Coronary artery (tissue), 2 donors: ENCODE measurements around the gene ACADVL.

Experiments used
- DNase-seq: peaks from one replicate; pipeline ENCODE4 v3.0.0-alpha.2; 2017; ENCODE audit warnings: low spot score
- H3K27ac ChIP-seq, 2 donors: fragments of 200-600 bp; sonication (generic); one replicate each; pipeline ENCODE4 v1.5.1; 2016 to 2019
- H3K4me3 ChIP-seq: fragments of 200-600 bp; sonication (generic); 2 replicates; pipeline ENCODE4 v1.5.1; 2016; ENCODE audit warnings: mild to moderate bottlenecking, moderate library complexity
- TF ChIP-seq, protein P1 (sequence below): fragments of 200-600 bp; sonication (generic); IDR thresholded peaks from one replicate; pipeline ENCODE4 v1.5.1; 2019; ENCODE audit warnings: antibody characterized with exemption

ACADVL gene

DNA sequence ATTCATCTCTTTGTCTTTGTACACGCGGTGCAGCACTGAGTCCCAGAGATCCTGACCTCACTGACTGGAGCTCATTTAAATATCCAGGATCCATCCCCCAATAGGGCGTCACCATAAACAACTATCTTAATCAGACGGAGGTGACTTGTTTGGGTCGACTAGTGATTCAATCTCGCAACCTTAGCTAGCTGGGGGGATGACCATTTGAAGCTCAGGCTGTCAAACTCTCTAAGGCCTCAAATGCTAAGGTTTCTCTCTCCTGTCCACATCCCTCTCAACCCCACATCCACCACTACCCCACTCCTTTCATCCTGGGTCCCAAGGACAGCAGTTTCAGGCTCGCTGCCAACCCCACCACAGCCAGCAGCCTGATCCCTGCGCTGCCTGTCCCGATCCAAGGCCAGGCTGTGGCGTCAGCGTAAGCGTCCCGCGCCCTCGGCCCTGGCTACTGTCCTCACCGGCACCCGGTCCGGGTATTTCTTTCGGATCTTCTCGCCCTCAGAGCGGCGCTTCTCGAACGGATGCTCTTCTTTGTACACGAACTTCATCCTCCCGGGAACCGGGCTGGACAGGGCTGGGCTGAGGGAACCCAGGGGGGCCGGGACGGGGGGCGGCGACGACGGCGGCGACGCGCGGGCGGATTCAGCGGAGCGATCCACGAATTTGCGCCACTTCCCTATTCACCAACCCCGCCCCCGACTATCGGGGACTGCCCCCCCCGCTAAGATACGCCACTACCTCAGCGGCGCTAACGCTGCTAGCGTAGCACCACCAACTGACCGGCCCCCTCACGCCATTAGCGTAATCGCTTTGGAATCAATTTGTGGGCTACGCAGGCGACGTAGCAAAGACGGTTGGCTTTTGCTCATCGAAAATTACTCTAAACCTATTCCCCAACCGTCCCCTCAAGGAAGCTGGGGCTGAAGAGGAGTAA lies 22.3 kb downstream of the ACADVL start, which contains the start of gene GABARAP:
Gene GABARAP, minus strand, starts transcription at position 667 of the 934 bp plus-strand sequence. Its CDS starts 119 bp downstream, at position 548.
- TF ChIP-seq, protein P1, sequence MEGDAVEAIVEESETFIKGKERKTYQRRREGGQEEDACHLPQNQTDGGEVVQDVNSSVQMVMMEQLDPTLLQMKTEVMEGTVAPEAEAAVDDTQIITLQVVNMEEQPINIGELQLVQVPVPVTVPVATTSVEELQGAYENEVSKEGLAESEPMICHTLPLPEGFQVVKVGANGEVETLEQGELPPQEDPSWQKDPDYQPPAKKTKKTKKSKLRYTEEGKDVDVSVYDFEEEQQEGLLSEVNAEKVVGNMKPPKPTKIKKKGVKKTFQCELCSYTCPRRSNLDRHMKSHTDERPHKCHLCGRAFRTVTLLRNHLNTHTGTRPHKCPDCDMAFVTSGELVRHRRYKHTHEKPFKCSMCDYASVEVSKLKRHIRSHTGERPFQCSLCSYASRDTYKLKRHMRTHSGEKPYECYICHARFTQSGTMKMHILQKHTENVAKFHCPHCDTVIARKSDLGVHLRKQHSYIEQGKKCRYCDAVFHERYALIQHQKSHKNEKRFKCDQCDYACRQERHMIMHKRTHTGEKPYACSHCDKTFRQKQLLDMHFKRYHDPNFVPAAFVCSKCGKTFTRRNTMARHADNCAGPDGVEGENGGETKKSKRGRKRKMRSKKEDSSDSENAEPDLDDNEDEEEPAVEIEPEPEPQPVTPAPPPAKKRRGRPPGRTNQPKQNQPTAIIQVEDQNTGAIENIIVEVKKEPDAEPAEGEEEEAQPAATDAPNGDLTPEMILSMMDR = no peak
- peak within 1 kb of the TSS; percentile 99 to 100 for H3K27ac ChIP-seq
- peak; percentile 95 for DNase-seq

DNA sequence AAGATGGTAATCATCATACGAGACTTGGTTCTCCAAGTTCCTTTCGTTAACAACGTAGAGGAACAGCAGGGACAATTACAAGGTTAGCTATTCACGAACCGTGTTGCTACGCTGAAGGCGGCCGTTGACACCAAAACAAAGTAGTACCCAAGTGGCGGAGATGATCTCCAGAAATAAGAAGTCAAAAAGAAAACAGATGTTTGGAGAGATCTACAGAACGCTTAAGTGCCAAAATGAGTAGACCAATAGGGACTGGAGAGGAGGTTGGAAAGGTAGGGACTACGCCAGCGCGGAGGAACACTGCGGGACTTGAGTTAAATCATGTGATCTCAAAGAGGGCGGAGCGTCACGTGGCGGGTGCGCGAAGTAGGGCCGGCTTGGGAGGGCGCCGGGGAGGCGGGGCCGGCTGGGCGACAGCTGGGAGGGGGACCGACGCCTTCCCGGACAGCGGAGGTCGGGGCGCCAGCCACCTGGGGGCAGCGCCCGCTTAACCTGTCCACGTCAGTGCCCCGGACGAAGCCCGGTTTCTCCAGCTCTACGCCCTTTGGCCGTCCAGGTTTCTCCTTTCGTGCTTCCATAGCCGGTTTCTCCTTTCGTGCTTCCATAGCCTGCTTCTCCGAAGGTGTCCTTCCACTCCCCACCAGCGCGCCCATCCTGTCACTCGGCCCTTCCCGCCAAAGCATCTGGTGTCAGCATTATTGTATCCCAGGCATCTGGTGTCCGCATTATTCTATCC lies 23.1 kb downstream of the ACADVL start:
- DNase-seq = peak; percentile 96
- TF ChIP-seq, protein P1 = no peak
- Histone ChIP-seq H3K4me3 (peak overlapping the region; percentile 98), H3K27ac (peak overlapping the region; percentile 99 to 100)

More for the DNA sequence above, 22.3 kb downstream of the ACADVL start, which contains the start of gene GABARAP:
- H3K4me3 ChIP-seq = peak within 1 kb of the TSS; percentile 98

DNA sequence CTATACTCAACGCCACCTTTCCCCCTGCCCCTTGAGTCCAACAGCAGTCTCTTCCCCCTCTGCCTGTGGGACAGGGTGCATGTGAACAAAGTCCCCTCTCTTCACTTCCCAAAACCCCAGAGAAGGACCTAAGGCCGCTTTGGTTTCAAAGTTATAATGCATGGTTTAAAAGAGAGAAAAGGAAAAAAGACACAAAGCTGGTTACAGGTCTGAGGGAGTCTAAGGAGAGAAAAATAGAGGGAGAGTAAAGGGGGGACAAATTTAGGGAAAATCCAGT lies 23.7 kb downstream of the ACADVL start:
- DNase-seq = no peak
- TF ChIP-seq, protein P1 = no peak
- H3K4me3 ChIP-seq = peak overlapping the region; percentile 98
- H3K27ac ChIP-seq = peak overlapping the region; percentile 99 to 100

DNA sequence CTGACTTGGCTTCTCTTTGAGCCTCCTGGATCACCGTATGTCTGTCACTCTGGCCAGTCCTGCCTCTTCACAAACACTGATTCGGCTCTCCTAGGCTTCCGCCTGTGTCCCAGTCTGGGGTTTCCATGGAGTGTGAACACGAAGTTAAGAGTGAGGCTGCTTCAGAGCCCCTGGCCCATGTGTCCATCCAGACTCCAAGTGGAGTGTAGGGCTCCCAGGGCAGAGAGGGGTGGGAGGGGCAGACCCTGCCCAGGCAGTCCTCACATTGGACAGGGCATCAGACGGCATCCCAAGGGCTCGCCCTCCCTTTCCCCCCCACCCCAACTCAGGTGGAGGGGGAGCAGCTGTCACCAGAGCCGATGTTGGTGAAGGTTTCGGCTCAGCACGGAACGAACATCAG lies 24.1 kb downstream of the ACADVL start:
- Histone ChIP-seq H3K4me3 (peak overlapping the region; percentile 98), H3K27ac (peak overlapping the region; percentile 99 to 100)
- peak; percentile 68 for DNase-seq

DNA sequence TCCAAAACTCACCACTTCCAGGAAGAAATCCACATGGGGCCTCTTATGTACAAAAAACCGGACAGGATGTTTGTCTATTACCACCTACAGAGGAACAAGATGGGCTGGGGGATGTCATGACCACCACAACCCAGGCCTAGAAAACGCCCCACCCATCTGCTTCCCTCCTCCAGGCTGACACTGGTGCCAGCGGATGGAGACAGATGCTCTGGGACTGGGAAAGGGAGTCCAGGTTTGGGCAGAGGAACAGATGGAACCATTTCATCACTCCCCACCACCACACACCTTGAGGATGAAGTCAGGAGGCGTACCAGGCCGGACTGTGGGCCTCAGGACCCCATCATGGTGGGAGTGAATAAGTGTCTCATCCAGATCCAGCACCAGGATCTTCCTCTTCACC lies 27.0 kb downstream of the ACADVL start:
- no peak overlapping the region for H3K27ac ChIP-seq
- TF ChIP-seq, protein P1 = no peak

DNA sequence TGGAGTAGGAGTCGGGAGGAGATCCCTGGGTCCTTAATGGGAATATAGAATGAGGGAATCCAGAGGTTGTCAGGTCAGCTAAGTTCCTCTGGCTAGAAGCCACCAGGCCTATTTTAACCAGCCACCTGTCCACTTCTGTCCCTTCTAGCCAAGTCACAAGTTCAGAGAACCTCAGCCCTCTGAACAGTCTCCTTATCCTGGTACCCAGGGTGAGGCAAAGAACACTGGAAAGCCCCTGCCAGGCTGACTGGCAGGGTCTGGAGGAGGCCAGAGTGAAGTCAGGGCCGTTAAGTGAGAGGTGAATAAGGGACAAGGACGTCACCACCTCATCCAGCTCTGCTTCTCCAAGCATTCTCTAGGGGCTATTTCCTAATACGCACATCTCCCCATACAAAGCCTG lies 29.1 kb downstream of the ACADVL start:
- no peak for DNase-seq
- TF ChIP-seq, protein P1 = no peak
- Histone ChIP-seq H3K4me3 (no peak overlapping the region), H3K27ac (no peak overlapping the region)

More for the DNA sequence above, 27.0 kb downstream of the ACADVL start:
- peak; percentile 65 for DNase-seq
- H3K4me3 ChIP-seq = no peak overlapping the region

DNA sequence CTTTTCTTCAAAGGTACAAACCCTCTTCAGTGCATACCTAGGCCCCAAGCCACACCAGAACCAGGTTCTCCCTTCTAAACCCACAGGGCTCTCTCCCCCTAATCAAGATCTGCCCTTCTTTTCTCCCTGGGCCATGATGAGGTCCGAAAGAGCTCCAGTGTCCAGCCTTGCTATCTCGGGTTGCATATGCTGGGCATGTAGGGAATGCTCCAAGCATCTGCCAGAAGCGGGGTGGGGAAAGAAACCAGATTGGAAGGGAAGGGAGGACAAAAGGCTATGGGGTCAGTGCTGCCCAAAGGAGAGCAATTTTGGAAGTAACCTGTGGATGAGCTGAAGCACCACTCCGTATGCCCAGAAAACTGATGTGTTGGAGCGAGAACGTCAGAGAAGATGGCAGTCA lies 29.5 kb downstream of the ACADVL start:
- Histone ChIP-seq H3K4me3 (no peak overlapping the region), H3K27ac (no peak overlapping the region)
- no peak for DNase-seq

More for the DNA sequence above, 29.5 kb downstream of the ACADVL start:
- TF ChIP-seq, protein P1 = no peak
